NOMO-1 (cell line): ENCODE results near the gene SLAMF7.

Source experiments
- DNase-seq, 2 experiments: peaks; one replicate each; lab custom pipeline; 2025; ENCODE audit not compliant: unreplicated experiment in 2 of 2; lab: John Stamatoyannopoulos, UW

The SLAMF7 gene

GRCh38 chr1:160744852-160745520 lies 5.9 kb downstream of the SLAMF7 start:
- no peak for DNase-seq

DNA sequence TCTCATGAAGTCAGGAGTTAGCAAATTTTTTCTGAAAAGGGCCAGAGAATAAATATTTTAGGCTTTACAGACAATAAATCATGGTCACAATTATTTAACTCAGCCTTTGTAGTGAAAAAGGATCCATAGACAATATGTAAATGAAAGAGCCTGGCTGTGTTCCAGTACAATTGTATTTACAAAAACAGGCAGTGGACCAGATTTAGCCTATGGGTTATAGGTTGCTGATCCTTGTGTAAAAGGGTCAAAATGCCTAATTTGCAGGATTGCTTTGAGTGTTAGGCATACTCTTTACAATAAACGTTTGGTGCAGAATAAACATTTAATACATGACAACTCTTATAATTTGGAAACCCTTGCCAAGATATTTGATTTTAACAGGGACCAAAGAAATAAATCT lies 6.5 kb downstream of the SLAMF7 start:
- DNase-seq, result no peak

DNA sequence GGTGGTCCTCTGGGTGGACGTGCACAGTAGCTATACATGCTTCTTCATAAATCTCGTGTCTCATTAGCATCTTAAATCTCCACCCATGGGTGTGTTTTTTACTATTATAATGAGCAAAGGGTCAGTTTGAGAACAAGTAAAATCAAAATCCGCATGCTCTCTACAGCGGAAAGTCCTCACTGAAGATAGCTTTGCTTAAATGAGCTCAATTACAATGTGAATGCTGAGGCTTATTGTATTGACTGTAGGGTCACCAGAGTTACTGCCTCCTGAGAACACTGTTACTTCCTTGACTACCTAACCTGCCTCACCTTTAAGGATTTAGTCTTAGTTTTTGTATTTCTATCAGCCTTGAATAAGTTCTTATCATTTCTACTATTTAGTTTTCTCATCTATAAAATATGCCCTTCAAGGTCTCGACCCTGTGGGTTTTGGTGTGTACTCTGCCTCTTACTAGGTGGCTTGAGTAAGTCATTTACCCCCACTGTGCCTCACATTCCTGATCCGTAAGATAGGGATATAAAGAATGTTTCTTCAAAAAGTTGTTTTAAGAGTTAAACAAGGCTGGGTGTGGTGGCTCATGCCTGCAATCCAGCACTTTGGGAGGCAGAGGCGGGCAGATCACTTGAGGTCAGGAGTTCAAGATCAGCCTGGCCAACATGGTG lies 7.9 kb downstream of the SLAMF7 start:
- no peak for DNase-seq

DNA sequence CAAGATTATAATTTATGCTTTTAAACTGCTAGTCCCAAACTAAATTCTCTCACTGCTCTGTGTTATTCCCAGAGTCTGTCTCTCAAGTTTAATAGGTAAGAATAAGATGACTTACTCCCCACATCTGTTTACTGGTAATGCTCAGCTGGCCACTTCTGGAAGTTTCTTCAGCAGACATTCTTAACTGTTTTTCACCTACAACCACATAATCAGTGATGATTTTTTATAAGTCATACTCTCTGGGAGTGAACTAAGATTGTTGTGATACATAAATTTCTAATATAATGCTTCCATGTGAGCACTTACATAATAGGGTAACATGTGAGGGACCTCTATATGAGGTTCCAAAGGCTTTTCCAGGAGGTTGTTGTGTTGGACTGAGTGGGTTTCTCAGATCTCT lies 8.7 kb downstream of the SLAMF7 start:
- DNase-seq, result no peak

DNA sequence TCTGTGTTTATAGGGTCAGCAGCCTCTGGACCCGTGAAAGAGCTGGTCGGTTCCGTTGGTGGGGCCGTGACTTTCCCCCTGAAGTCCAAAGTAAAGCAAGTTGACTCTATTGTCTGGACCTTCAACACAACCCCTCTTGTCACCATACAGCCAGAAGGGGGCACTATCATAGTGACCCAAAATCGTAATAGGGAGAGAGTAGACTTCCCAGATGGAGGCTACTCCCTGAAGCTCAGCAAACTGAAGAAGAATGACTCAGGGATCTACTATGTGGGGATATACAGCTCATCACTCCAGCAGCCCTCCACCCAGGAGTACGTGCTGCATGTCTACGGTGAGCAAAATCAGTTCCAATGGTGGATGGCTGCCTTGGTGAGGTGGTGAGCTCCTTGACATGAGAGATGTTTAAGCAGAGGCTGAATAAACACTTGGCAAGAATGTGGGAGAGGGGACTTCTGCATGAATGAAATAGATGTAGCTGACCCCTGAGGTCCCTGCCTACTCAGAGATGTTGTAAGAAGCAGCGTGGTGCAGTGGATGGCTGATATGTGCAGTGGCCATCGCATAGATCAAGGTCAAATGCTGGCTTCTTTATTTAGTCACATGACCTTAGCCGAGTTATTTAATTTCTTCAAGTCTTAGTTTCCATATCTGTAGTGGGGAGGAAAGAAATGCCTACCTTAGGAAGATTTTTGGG lies 9.3 kb downstream of the SLAMF7 start:
- peak in 1 of 2 experiments; percentile 48 for DNase-seq

- peak in 1 of 2 experiments; percentile 51 for DNase-seq
Observed at GRCh38 chr1:160748878-160749269, 9.8 kb downstream of the SLAMF7 start.

- no peak for DNase-seq
Observed at GRCh38 chr1:160750608-160751007, 11.6 kb downstream of the SLAMF7 start.

DNA sequence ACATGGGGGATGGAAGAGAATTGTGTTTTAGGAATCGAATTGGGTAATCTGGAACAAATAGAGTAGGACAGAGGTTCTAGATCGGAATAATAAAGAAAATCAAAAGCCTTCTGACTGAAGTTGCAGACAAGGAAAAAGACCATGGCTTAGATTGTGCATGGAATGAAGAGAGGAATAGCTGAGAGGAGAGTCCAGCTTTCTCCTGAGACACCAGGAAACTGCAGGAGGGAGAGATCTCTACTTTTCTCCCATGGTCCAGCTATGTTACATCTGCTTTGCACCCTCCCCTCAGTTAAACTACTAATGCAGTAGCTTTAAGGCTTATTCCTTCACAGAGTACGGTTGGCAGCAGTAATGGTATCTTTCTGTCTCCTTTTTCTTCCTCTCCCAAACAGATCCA lies 13.4 kb downstream of the SLAMF7 start:
- no peak for DNase-seq

- DNase-seq, result no peak
Observed at GRCh38 chr1:160752924-160753323, 13.9 kb downstream of the SLAMF7 start.

DNA sequence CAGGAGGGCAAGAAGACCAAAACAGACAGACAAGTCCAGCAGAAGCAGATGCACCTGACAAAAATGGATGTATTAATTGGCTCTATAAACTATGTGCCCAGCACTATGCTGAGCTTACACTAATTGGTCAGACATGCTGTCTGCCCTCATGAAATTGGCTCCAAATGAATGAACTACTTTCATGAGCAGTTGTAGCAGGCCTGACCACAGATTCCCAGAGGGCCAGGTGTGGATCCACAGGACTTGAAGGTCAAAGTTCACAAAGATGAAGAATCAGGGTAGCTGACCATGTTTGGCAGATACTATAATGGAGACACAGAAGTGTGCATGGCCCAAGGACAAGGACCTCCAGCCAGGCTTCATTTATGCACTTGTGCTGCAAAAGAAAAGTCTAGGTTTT lies 14.5 kb downstream of the SLAMF7 start:
- no peak for DNase-seq

DNA sequence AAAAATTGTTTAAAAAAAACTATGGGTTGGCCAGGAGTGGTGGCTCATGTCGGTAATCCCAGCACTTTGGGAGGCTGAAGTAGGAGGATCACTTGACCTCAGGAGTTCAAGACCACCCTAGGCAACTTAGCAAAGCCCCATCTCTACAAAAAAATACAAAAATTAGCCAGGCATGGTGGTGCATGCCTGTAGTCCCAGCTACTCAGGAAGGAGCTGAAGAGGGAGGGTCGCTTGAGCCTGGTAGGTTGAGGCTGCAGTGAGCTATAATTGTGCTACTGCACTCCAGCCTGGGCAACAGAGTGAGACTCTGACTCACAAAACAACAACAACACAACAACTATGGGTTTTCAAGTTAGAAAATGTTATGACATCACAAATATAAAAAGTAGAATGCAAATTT lies 16.4 kb downstream of the SLAMF7 start:
- no peak for DNase-seq

- DNase-seq, result no peak
Observed at GRCh38 chr1:160755911-160756848, 17.1 kb downstream of the SLAMF7 start.

- DNase-seq, result no peak
Observed at GRCh38 chr1:160756849-160757201, 17.8 kb downstream of the SLAMF7 start.

DNA sequence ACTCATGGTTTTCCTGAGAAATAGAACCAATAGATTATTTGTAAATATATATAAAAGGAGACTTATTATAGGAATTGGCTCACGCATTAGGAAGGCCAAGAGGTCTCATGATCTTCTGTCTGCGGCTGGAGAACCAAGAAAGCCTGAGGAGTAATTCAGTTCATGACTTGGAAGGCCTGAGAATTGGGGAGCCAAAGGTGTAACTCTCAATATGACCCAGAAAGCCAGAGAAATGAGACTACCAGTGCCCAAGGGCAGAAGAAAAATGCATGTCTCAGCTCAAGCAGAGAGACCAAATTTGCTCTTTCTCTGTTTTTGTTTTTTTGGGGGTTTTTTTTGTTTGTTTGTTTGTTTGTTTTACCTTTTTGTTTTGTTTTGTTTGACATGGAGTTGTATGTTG lies 19.5 kb downstream of the SLAMF7 start:
- no peak for DNase-seq

DNA sequence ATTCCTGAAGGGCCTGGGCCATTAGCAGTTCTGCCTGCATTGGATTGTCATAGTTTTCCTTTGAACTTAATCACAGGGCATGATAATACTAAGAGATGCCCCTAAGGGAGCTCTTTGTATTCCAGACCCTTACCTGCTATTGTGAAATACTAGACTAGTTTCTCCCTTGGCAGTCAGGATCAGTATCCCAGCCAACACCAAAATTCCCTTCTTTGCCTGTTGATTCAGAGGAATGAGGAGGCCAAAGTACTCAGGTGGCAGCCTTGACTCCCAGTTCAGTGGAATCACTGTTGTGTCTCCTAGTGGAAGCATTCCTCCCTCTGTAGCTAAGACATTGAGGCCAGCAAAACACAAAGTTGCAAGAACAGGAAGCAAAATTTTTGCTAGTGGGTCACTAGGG lies 20.7 kb downstream of the SLAMF7 start:
- no peak for DNase-seq

- DNase-seq, result no peak
Observed at GRCh38 chr1:160761046-160761445, 22.0 kb downstream of the SLAMF7 start.

DNA sequence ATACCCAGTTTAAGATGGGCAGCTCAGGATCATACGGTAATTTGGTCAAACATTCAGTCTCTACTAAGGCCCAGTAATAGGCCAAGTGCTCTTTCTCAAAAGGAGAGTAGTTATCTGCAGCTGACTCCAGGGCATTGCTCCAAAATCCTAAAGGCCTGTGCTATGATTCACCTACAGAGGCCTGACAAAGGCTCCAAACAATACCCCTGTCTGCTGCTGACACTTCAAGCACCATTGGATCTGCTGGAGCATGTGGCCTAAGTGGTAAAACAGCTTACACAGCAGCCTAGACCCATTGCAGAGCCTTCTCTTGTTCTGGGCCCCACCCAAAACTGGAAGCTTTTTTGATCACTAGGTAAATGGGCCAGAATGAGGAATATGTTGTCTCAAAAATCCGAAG lies 22.8 kb downstream of the SLAMF7 start:
- DNase-seq, result no peak

DNA sequence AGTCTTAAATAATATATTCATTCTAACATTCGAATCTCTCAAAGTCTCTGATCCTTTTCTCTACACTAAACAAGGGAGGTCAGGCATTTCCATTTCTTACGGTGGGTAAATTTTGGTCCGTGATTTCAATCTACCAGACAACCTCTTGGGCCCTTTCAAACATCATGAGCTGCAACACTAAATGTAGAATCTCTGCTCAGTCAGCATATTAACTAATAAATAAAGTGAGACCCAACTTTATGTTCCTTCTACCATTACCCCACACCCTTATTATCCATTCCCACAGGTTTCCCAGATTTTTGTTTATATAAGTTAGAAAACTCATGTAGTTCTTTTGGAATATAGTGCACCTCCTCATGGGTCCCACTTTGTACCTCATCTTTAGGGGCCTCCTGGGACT lies 24.9 kb downstream of the SLAMF7 start:
- no peak for DNase-seq

DNA sequence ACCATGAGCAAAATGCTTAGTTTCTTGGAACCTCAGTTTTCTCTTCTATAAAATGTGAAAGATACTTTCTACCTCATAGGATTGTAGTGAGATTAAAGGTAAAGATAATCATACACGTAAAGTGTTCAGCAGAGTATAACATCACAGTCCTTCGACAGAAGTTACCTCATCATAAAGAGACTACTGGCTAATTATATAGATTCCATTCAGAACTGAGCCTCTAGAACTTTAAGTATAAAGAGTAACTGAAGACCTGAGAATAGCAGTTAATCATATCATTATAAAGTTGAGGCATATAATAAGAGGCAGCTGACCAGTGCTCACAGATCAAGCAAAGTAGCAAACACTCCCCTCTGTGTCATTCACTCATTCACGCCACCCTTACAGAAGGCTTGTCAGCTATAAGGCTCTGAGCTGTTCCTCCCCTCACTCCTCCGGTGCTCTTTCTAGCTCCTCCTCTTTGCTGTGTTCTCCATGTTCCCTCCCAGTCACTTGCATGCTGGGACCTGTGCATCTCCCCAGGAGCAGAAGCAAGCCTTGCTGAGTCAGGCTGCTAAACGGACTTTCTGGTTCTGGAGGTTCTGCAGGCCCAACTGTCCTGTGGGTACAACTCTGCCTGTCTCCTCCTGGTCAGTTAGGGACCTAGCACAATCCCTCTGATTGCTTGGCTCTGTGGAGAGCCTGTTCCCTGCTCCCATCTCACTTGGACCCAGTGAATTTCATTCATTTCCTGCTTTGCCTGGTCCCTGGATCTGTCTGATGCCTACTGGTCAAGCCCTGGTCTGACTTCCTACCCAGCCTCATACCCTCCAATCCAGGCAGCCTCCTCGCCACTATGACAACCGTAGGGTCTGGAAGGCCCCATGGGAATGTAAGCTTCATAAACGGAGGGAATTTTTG lies 28.6 kb downstream of the SLAMF7 start:
- DNase-seq, result no peak

DNA sequence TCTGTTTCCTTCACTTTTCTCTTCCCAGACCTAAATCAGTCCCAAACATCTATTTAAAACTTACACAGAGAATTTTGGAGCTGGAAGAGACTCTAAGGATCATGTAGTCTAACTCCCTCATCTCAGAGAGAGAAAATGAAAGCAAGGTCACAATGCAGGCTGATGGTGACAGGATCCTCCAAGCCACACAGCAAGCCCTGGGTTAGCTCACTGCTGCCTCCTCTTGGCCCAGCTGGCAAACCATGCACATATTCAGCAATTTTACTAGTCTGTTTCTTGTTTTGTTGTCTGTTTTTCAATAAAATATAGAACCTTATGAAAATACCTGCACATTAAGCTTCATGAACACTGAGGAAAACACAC lies 29.2 kb downstream of the SLAMF7 start:
- DNase-seq, result peak; percentile 34 to 75
